IMR-90 (cell line): ENCODE results near the gene IKZF3. TPM values are rescaled to one million over a fixed set of nuclear protein-coding genes. Genes with fewer than 3 reads are reported as not detected.
"Not testable (repeated sequence)": the region's sequence is repeated elsewhere in the genome, so short reads cannot be mapped to it uniquely, and the experiment has no call there.

Experiments
- ATAC-seq: fragments of 200-7000 bp; cut with Tn5 transposase; 2 replicates; pipeline ENCODE4 v1.9.1; 2020; ENCODE audit warnings: low read depth, mild to moderate bottlenecking, moderate library complexity
- BruUV-seq: library from RNA; stranded (reverse); fragments of 400-500 nt; replicated peaks from 2 replicates; lab custom pipeline; 2021; lab: Mats Ljungman, UMichigan
- CTCF ChIA-PET: fragments of 300-600 bp; formaldehyde crosslinking; extraction: SDS; loops from one replicate; lab custom pipeline; 2021; ENCODE audit warnings: antibody characterized with exemption; lab: Yijun Ruan, JAX
- POLR2A ChIA-PET: fragments of 300-600 bp; sonication (Branson Sonifier 250); formaldehyde crosslinking; loops from one replicate; lab custom pipeline; 2022; ENCODE audit warnings: antibody characterized with exemption; ENCODE audit not compliant: unreplicated experiment; lab: Charles Lee
- DNase-seq: peaks from one replicate; pipeline ENCODE4 v3.0.0; 2013
- H2AFZ ChIP-seq: replicated peaks from 2 replicates; pipeline ENCODE3; 2013; ENCODE audit warnings: low read length, mild to moderate bottlenecking; ENCODE audit not compliant: poor library complexity
- H2AK5ac ChIP-seq: 2 replicates; pipeline ENCODE4 v1.6.1; 2013; ENCODE audit warnings: low read depth, low read length, inconsistent platforms
- H2AK9ac ChIP-seq: replicated peaks from 2 replicates; pipeline ENCODE3; 2013; ENCODE audit warnings: mild to moderate bottlenecking, low read depth, low read length, moderate library complexity; ENCODE audit not compliant: poor library complexity
- H2BK120ac ChIP-seq: 2 replicates; pipeline ENCODE4 v1.6.1; 2013; ENCODE audit warnings: low read depth, low read length, inconsistent platforms
- H2BK15ac ChIP-seq: 3 replicates; pipeline ENCODE4 v1.6.1; 2013; ENCODE audit warnings: low read depth, low read length, inconsistent platforms
- H2BK20ac ChIP-seq: 2 replicates; pipeline ENCODE4 v1.6.1; 2013; ENCODE audit warnings: low read depth, mild to moderate bottlenecking, inconsistent platforms, low read length, moderate library complexity
- H2BK5ac ChIP-seq: 2 replicates; pipeline ENCODE4 v1.6.1; 2013; ENCODE audit warnings: mild to moderate bottlenecking, low read depth, low read length, inconsistent platforms; ENCODE audit not compliant: poor library complexity, severe bottlenecking
- H3K14ac ChIP-seq: replicated peaks from 2 replicates; pipeline ENCODE4 v1.6.1; 2013; ENCODE audit warnings: low read depth, low read length, inconsistent platforms
- H3K18ac ChIP-seq: 2 replicates; pipeline ENCODE4 v1.6.1; 2013; ENCODE audit warnings: low read depth, low read length, control low read depth
- H3K23ac ChIP-seq: 2 replicates; pipeline ENCODE4 v1.6.1; 2013; ENCODE audit warnings: low read depth, low read length, inconsistent platforms
- H3K27ac ChIP-seq: 2 replicates; pipeline ENCODE4 v1.5.1; 2013; ENCODE audit warnings: mild to moderate bottlenecking, control low read depth, low read length; ENCODE audit not compliant: insufficient read depth
- H3K27me3 ChIP-seq: 2 replicates; pipeline ENCODE4 v1.6.1; 2013; ENCODE audit warnings: low read length; ENCODE audit not compliant: control insufficient read depth, insufficient read depth
- H3K36me3 ChIP-seq: 2 replicates; pipeline ENCODE4 v1.6.1; 2013; ENCODE audit warnings: low read length, mixed read lengths; ENCODE audit not compliant: control insufficient read depth, insufficient read depth
- H3K4ac ChIP-seq: 2 replicates; pipeline ENCODE4 v1.6.1; 2013; ENCODE audit warnings: low read depth, low read length, inconsistent platforms
- H3K4me1 ChIP-seq: 2 replicates; pipeline ENCODE4 v1.6.1; 2013; ENCODE audit warnings: low read length, mixed read lengths; ENCODE audit not compliant: control insufficient read depth, insufficient read depth
- H3K4me2 ChIP-seq: 2 replicates; pipeline ENCODE4 v1.6.1; 2013; ENCODE audit warnings: low read depth, mild to moderate bottlenecking, control low read depth, low read length, moderate library complexity
- H3K4me3 ChIP-seq: 2 replicates; pipeline ENCODE4 v1.5.1; 2013; ENCODE audit warnings: low read depth, mild to moderate bottlenecking, control low read depth, low read length, moderate library complexity; ENCODE audit not compliant: insufficient read depth
- H3K56ac ChIP-seq: 2 replicates; pipeline ENCODE4 v1.6.1; 2013; ENCODE audit warnings: low read length, inconsistent platforms; ENCODE audit not compliant: insufficient read depth; ENCODE audit errors: extremely low read depth
- H3K79me1 ChIP-seq, 2 experiments: 2 replicates each; pipeline ENCODE4 v1.6.1; 2013; ENCODE audit warnings: low read length in 2 of 2, inconsistent platforms in 1 of 2, low read depth in 1 of 2
- H3K9ac ChIP-seq: 2 replicates; pipeline ENCODE4 v1.6.1; 2013; ENCODE audit warnings: low read depth, low read length, control low read depth
- H3K9me1 ChIP-seq: 2 replicates; pipeline ENCODE4 v1.6.1; 2013; ENCODE audit warnings: low read length, inconsistent platforms; ENCODE audit not compliant: insufficient read depth
- H3K9me3 ChIP-seq: 2 replicates; pipeline ENCODE4 v1.6.1; 2013; ENCODE audit warnings: low read length; ENCODE audit not compliant: control insufficient read depth, insufficient read depth
- H4K20me1 ChIP-seq: 2 replicates; pipeline ENCODE4 v1.6.1; 2013; ENCODE audit warnings: low read length, inconsistent platforms; ENCODE audit not compliant: insufficient read depth
- H4K5ac ChIP-seq: 2 replicates; pipeline ENCODE4 v1.6.1; 2013; ENCODE audit warnings: mild to moderate bottlenecking, low read depth, low read length, control low read depth
- H4K8ac ChIP-seq, 2 experiments: 2 replicates each; pipeline ENCODE4 v1.6.1; 2013; ENCODE audit warnings: low read depth in 2 of 2, low read length in 2 of 2, control low read depth in 1 of 2, inconsistent platforms in 1 of 2
- H4K91ac ChIP-seq: 2 replicates; pipeline ENCODE4 v1.6.1; 2013; ENCODE audit warnings: low read depth, low read length, inconsistent platforms; ENCODE audit not compliant: insufficient read depth
- WGBS, 2 experiments: methylation state at CpG; one replicate each; pipeline versions ENCODE4 v1.1.5 to v1.1.7; 2013; ENCODE audit warnings: missing lambda C conversion rate in 2 of 2; ENCODE audit not compliant: insufficient read length in 1 of 2; ENCODE audit errors: extremely low coverage in 2 of 2; 5-methylcytosine and 5-hydroxymethylcytosine counted together
- dilution Hi-C: fragments of 300-500 bp; cut with HindIII; formaldehyde crosslinking; loops from one replicate; pipeline ENCODE4 v1.14.3; 2018; ENCODE audit warnings: low sequenced_read_pairs; ENCODE audit not compliant: unreplicated experiment
- in situ Hi-C: fragments of 300-500 bp; cut with MboI; formaldehyde crosslinking; loops from 3 replicates; pipeline ENCODE4 v1.14.3; 2019; ENCODE audit warnings: low sequenced_read_pairs, inconsistent platforms, mixed read lengths
- intact Hi-C: fragments of 100-400 bp; cut with micrococcal nuclease; formaldehyde crosslinking; loops from 2 replicates; pipeline ENCODE4 v1.10.0; 2022
- polyA plus RNA-seq, 3 experiments: library from polyadenylated mRNA; depleted of rRNA; stranded (reverse); fragments of >200 nt; gene quantifications; 2 replicates each; pipeline ENCODE4 v1.2.3, GENCODE V29; 2012; ENCODE audit warnings: low replicate concordance in 1 of 3
- total RNA-seq: library from RNA; depleted of rRNA; stranded (reverse); fragments of >200 nt; gene quantifications from 2 replicates; pipeline ENCODE4 v1.2.3, GENCODE V29; 2012

The IKZF3 gene
- total and polyA plus RNA-seq, 2 of the 4 experiments (the other 2 are of a cell fraction) = not detected

- H2BK20ac ChIP-seq, H3K56ac ChIP-seq, H3K4me2 ChIP-seq, H3K9me3 ChIP-seq, DNase-seq, H3K9me1 ChIP-seq, H2BK5ac ChIP-seq, H3K23ac ChIP-seq, in situ Hi-C loops, H2BK15ac ChIP-seq, dilution Hi-C loops, intact Hi-C loops, H3K4ac ChIP-seq, POLR2A ChIA-PET, H4K5ac ChIP-seq, H3K4me3 ChIP-seq, ATAC-seq, H3K18ac ChIP-seq, H4K20me1 ChIP-seq, H4K91ac ChIP-seq, H2BK120ac ChIP-seq, CTCF ChIA-PET, H2AK5ac ChIP-seq, H3K27me3 ChIP-seq, H2AK9ac ChIP-seq, BruUV-seq, H2AFZ ChIP-seq, H4K8ac ChIP-seq, H3K4me1 ChIP-seq, H3K9ac ChIP-seq, H3K14ac ChIP-seq, H3K27ac ChIP-seq: not testable (repeated sequence)
- Histone ChIP-seq H3K36me3 (peaks cover 60% of the 10 kb centered on the region), H3K79me1 (peaks cover 0 to 17% of the 10 kb centered on the region in 2 experiments; a peak in 2 of 4 replicates)
- 98% methylated on average over 6 of the region's 11 CpGs; no CpG with 5 or more reads in 1 of the 2 experiments for WGBS, 2 experiments
Observed at GRCh38 chr17:39711071-39711470, 153.0 kb downstream of the IKZF3 start.
